Keratinocyte (primary cell): ENCODE data around the gene GTF2A1L.

ENCODE experiments used
- EZH2 ChIP-seq: IDR thresholded peaks from one replicate; pipeline ENCODE4 v1.6.1; 2012; ENCODE audit warnings: inconsistent platforms, mild to moderate bottlenecking, low read length, moderate library complexity
- TF ChIP-seq, protein P1 (sequence below), 3 experiments: IDR thresholded peaks in 1 of 3; conservative IDR thresholded peaks in 1 of 3; optimal IDR thresholded peaks in 1 of 3; 2 replicates in 2 of 3; 3 replicates in 1 of 3; pipeline versions ENCODE3 to v1.5.1; 2011; ENCODE audit warnings: low read length in 3 of 3, mild to moderate bottlenecking in 3 of 3, moderate library complexity in 2 of 3, control low read depth in 1 of 3, inconsistent platforms in 1 of 3; ENCODE audit not compliant: insufficient read depth in 2 of 3; ENCODE audit errors: extremely low read depth in 1 of 3

DNA sequence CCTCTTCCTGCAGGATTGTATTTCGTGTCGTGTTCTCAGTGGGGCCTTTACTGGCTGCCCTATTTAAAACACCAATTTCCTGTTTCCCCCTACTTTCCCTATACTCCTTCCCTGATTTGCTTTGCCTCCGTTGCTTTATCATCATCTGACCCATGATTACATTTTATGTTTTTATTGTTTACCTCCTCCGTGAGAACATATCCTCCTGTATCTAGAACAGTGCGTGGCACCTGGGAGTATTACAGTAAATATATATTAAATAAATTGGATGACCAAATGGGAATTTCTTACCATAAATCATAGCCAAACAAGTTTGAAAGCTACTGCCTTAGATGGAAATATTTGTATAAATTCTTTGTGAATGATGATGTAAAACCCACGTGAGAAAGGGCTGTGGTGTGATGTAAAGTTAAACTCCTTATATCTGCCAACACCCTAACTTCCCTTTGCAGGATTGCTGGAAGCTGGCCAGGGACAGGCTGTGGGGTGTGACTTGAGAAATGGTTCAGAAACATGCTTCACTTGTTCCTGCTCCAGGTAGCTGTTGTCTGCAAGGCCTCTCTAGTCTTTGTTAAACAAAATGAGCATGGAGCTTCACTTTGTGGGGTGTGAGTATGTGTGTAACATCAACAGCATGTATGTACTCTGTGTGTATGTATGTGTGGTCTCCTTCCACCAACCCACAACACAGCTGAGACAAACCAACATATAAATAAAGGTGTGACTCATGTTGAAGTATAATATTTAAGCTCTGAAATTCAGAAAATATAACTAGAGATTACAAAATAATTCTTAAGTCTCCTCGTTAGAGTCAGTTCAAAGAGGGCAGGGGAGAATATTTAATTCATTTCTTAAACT, 97.6 kb downstream of the GTF2A1L start:
- TF ChIP-seq, protein P1, sequence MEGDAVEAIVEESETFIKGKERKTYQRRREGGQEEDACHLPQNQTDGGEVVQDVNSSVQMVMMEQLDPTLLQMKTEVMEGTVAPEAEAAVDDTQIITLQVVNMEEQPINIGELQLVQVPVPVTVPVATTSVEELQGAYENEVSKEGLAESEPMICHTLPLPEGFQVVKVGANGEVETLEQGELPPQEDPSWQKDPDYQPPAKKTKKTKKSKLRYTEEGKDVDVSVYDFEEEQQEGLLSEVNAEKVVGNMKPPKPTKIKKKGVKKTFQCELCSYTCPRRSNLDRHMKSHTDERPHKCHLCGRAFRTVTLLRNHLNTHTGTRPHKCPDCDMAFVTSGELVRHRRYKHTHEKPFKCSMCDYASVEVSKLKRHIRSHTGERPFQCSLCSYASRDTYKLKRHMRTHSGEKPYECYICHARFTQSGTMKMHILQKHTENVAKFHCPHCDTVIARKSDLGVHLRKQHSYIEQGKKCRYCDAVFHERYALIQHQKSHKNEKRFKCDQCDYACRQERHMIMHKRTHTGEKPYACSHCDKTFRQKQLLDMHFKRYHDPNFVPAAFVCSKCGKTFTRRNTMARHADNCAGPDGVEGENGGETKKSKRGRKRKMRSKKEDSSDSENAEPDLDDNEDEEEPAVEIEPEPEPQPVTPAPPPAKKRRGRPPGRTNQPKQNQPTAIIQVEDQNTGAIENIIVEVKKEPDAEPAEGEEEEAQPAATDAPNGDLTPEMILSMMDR (optimal IDR thresholded peaks at IDR 0.05 in 1 of 3, IDR thresholded peaks at IDR 0.05 in 1 of 3, conservative IDR thresholded peaks at IDR 0.05 in 1 of 3; ENCODE audit: extremely low read depth in 1 of 3, insufficient read depth in 2 of 3, low read length in 3 of 3), result no peak
- TF ChIP-seq EZH2, result no peak
